Stimulated activated CD4-positive, alpha-beta T cell treated with anti-CD3 and anti-CD28 coated beads, TNF-alpha, amount 100 ng/mL, for 4 hours (primary cell): ENCODE data around the gene SH3BP5.

Source experiments
- DNase-seq, 3 experiments: peaks; one replicate each; pipeline ENCODE4 v3.0.0-alpha.2; 2020; ENCODE audit warnings: low read depth in 3 of 3

SH3BP5 gene

GRCh38 chr3:15276028-15276724 is 56.2 kb downstream of the SH3BP5 start:
- no peak for DNase-seq

- DNase-seq = no peak
These were observed 59.2 kb downstream of the SH3BP5 start for GRCh38 chr3:15273227-15273626.

- DNase-seq = no peak
These were observed 59.8 kb downstream of the SH3BP5 start for GRCh38 chr3:15272426-15273196.

- peak; percentile 50 to 81 (median 72) for DNase-seq
These were observed 60.5 kb downstream of the SH3BP5 start for GRCh38 chr3:15271785-15272381.

- no peak for DNase-seq
These were observed 61.4 kb downstream of the SH3BP5 start for GRCh38 chr3:15271030-15271429.

- DNase-seq = peak; percentile 63 to 84 (median 82)
These were observed 63.0 kb downstream of the SH3BP5 start for GRCh38 chr3:15269091-15269989.

GRCh38 chr3:15268033-15268631 is 64.3 kb downstream of the SH3BP5 start:
- peak; percentile 66 to 78 (median 67) for DNase-seq

- DNase-seq = no peak
These were observed 64.9 kb downstream of the SH3BP5 start for GRCh38 chr3:15267502-15267901.

- no peak for DNase-seq
These were observed 65.6 kb downstream of the SH3BP5 start for GRCh38 chr3:15266510-15267376.

- no peak for DNase-seq
These were observed 66.5 kb downstream of the SH3BP5 start for GRCh38 chr3:15265655-15266509.

GRCh38 chr3:15264486-15264885 is 67.9 kb downstream of the SH3BP5 start:
- no peak for DNase-seq

- no peak for DNase-seq
These were observed 68.5 kb downstream of the SH3BP5 start for GRCh38 chr3:15263926-15264325.

- no peak for DNase-seq
These were observed 69.3 kb downstream of the SH3BP5 start for GRCh38 chr3:15263120-15263519.

GRCh38 chr3:15262021-15262420 is 70.4 kb downstream of the SH3BP5 start:
- DNase-seq = no peak

- no peak for DNase-seq
These were observed 71.1 kb downstream of the SH3BP5 start for GRCh38 chr3:15261274-15261673.

- DNase-seq = no peak
These were observed 71.9 kb downstream of the SH3BP5 start for GRCh38 chr3:15260531-15260930.

GRCh38 chr3:15258720-15259119 is 73.7 kb downstream of the SH3BP5 start:
- no peak for DNase-seq

GRCh38 chr3:15256861-15257341 is 75.5 kb downstream of the SH3BP5 start:
- DNase-seq = no peak

GRCh38 chr3:15255215-15255614 is 77.2 kb downstream of the SH3BP5 start:
- DNase-seq = no peak
